ENCODE measurements around the gene PDGFB. TPM values are rescaled to one million over a fixed set of nuclear protein-coding genes. Genes with fewer than 3 reads are reported as not detected.

The PDGFB gene
- total and polyA plus RNA-seq, 9 of the 15 experiments (the other 6 are each of a cell fraction or from before 2014, with no cell fraction given) = 0.07 to 4.0 (median 0.48) TPM; not detected in 1

DNA sequence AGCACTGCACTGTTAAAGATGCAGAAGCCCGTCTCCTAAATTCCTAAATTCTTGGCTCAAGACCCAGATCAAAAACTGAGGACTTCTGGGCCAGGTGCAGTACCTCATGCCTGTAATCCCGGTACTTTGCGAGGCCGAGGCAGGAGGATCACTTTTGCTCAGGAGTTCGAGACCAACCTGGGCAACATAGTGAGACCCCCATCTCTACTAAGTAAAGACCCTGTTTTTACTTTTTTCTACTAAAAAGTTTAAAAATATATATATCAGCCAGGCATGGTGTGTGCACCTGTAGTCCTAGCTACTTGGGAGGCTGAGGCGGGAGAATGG, 29.7 kb downstream of the PDGFB start (continued):
- TF ChIP-seq PRPF4 (IDR thresholded peaks at IDR 0.05; ENCODE audit: insufficient read depth, low read depth, low read length, poor library complexity, severe bottlenecking) (no peak), ZNF174 (CRISPR knock-in tag; IDR thresholded peaks at IDR 0.05) (no peak), GABPB2 (CRISPR knock-in tag; conservative IDR thresholded peaks at IDR 0.05) (no peak)

DNA sequence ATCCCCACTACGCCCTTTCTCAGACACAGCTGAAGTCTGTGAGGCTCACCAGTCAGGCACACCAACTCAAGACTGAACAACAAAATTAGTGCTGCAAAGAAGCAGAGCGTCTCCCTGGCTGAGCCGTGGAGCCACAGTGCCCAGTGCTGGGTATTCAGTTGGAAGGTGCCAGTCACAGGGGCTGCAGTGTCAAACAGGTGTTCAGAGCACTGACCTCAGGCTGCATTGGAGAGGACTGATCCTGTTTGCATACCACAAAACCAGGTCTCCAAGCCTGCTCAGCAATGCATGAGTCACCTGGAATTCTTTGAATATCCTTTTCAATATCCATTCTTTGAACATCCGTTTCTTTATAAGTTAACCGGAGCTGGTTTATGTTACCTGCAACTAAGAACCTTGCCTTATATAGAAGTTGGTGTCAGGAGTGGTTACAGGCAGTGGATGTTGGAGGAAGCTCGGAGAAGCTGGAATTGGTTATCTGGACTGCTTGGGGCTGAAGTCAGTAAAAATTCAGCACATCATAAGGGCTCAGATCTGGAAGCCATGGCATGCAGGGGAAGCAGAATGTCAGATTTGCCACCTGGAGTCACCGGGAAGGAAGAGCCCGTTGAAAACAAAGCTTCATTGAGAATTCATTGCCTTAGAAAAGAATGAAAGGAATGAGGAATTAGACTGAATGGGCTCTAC, 30.3 kb downstream of the PDGFB start:
- no peak for FAIRE-seq
- no peaks in the 10 kb centered on the region for H3K9me1 ChIP-seq (ENCODE audit: control insufficient read depth, insufficient read depth, low read length)
- H3K4me2 ChIP-seq (ENCODE audit: insufficient read depth, low read length) = no peak overlapping the region
- H3K36me3 ChIP-seq (ENCODE audit: control insufficient read depth, insufficient read depth, low read length) = no peaks in the 10 kb centered on the region
- in situ Hi-C loops (cut with MboI) = no loop called here
- H4K20me1 ChIP-seq (replicated peaks; ENCODE audit: control insufficient read depth, insufficient read depth, low read length) = no peaks in the 10 kb centered on the region
- H3K9me3 ChIP-seq (replicated peaks; ENCODE audit: control insufficient read depth, insufficient read depth, low read depth, low read length) = no peaks in the 10 kb centered on the region
- H3K9ac ChIP-seq (ENCODE audit: insufficient read depth in 1 of 2, low read depth in 2 of 2, low read length in 2 of 2) = no peak overlapping the region
- no peak for TF ChIP-seq SREBF2 (CRISPR knock-in tag; IDR thresholded peaks at IDR 0.05)
- TF ChIP-seq ZNF444 (CRISPR knock-in tag; IDR thresholded peaks at IDR 0.05) = no peak
- TF ChIP-seq, protein P1, sequence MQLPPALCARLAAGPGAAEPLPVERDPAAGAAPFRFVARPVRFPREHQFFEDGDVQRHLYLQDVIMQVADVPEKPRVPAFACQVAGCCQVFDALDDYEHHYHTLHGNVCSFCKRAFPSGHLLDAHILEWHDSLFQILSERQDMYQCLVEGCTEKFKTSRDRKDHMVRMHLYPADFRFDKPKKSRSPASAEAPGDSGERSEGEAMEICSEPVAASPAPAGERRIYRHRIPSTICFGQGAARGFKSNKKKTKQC (CRISPR knock-in tag; IDR thresholded peaks at IDR 0.05) = no peak
- TF ChIP-seq, protein P2, sequence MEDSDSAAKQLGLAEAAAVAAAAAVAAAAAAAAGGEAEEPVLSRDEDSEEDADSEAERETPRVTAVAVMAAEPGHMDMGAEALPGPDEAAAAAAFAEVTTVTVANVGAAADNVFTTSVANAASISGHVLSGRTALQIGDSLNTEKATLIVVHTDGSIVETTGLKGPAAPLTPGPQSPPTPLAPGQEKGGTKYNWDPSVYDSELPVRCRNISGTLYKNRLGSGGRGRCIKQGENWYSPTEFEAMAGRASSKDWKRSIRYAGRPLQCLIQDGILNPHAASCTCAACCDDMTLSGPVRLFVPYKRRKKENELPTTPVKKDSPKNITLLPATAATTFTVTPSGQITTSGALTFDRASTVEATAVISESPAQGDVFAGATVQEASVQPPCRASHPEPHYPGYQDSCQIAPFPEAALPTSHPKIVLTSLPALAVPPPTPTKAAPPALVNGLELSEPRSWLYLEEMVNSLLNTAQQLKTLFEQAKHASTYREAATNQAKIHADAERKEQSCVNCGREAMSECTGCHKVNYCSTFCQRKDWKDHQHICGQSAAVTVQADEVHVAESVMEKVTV (CRISPR knock-in tag; IDR thresholded peaks at IDR 0.05) = no peak
- TF ChIP-seq ERF (CRISPR knock-in tag; IDR thresholded peaks at IDR 0.05) = no peak
- TF ChIP-seq KLF10 (CRISPR knock-in tag; IDR thresholded peaks at IDR 0.05) = no peak
- TF ChIP-seq ZNF263 (CRISPR knock-in tag; IDR thresholded peaks at IDR 0.05; ENCODE audit: borderline replicate concordance) = no peak
- TF ChIP-seq, protein P3, sequence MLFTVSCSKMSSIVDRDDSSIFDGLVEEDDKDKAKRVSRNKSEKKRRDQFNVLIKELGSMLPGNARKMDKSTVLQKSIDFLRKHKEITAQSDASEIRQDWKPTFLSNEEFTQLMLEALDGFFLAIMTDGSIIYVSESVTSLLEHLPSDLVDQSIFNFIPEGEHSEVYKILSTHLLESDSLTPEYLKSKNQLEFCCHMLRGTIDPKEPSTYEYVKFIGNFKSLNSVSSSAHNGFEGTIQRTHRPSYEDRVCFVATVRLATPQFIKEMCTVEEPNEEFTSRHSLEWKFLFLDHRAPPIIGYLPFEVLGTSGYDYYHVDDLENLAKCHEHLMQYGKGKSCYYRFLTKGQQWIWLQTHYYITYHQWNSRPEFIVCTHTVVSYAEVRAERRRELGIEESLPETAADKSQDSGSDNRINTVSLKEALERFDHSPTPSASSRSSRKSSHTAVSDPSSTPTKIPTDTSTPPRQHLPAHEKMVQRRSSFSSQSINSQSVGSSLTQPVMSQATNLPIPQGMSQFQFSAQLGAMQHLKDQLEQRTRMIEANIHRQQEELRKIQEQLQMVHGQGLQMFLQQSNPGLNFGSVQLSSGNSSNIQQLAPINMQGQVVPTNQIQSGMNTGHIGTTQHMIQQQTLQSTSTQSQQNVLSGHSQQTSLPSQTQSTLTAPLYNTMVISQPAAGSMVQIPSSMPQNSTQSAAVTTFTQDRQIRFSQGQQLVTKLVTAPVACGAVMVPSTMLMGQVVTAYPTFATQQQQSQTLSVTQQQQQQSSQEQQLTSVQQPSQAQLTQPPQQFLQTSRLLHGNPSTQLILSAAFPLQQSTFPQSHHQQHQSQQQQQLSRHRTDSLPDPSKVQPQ (CRISPR knock-in tag; IDR thresholded peaks at IDR 0.05; ENCODE audit: borderline replicate concordance) = no peak
- TF ChIP-seq TBP (optimal IDR thresholded peaks at IDR 0.05; ENCODE audit: low read depth, low read length) = no peak
- no peak for TF ChIP-seq CSDE1 (IDR thresholded peaks at IDR 0.05)
- TF ChIP-seq CHCHD3 (CRISPR knock-in tag; IDR thresholded peaks at IDR 0.05) = no peak
- TF ChIP-seq, protein P4, sequence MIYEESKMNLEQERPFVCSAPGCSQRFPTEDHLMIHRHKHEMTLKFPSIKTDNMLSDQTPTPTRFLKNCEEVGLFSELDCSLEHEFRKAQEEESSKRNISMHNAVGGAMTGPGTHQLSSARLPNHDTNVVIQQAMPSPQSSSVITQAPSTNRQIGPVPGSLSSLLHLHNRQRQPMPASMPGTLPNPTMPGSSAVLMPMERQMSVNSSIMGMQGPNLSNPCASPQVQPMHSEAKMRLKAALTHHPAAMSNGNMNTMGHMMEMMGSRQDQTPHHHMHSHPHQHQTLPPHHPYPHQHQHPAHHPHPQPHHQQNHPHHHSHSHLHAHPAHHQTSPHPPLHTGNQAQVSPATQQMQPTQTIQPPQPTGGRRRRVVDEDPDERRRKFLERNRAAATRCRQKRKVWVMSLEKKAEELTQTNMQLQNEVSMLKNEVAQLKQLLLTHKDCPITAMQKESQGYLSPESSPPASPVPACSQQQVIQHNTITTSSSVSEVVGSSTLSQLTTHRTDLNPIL (CRISPR knock-in tag; IDR thresholded peaks at IDR 0.05) = no peak
- no peak for TF ChIP-seq SOX6 (IDR thresholded peaks at IDR 0.05)
- ATAC-seq = no peak
- ChIA-PET CTCF (ENCODE audit: low intra/inter-chr PET ratio) (no interaction called here), POLR2A (interaction anchor here (0.6 to 1.5 kb wide), 5 partner anchors 97 to 247 kb away, joined by 3 to 6 read pairs (median 3); no protein-coding TSS in a partner anchor)
- no peaks in the 10 kb centered on the region; a peak in 1 of 5 replicates for H3K27me3 ChIP-seq (ENCODE audit: control insufficient read depth in 2 of 2, insufficient read depth in 2 of 2, low read length in 2 of 2)
- no peaks in the 10 kb centered on the region for H3K79me2 ChIP-seq (ENCODE audit: control insufficient read depth, insufficient read depth, low read length)
- BruUV-seq (replicated peaks) = no TSS peak
- intact Hi-C loops (cut with micrococcal nuclease) = no loop called here
- H3K4me1 ChIP-seq (replicated peaks in 1 of 2; ENCODE audit: control insufficient read depth in 2 of 2, insufficient read depth in 2 of 2, low read length in 2 of 2) = peaks cover 4 to 8% of the 10 kb centered on the region in 2 experiments; a peak in 3 of 5 replicates
- no peak overlapping the region for H3K4me3 ChIP-seq
- no peak overlapping the region for H3K27ac ChIP-seq (ENCODE audit: extremely low read depth, low read depth, low read length)
- DNase-seq (ENCODE audit: extremely low read depth in 1 of 4, low spot score in 3 of 4) = no peak
- no peak overlapping the region for H2AFZ ChIP-seq (ENCODE audit: low read depth, low read length)
- WGBS (ENCODE audit: insufficient coverage, low coverage, missing lambda C conversion rate) = 32% methylated on average over 6 of the region's 8 CpGs

All from K562 (cell line).